A673 (cell line): ENCODE measurements around the gene NPAS2.

Experiments
- CTCF ChIP-seq: fragments of 300-800, 200-600 bp; sonication (generic); conservative IDR thresholded peaks from 2 replicates; pipeline ENCODE4 v1.5.1; 2017; ENCODE audit warnings: low read depth, mild to moderate bottlenecking, antibody characterized with exemption, low read length, moderate library complexity, mixed read lengths
- EZH2 ChIP-seq: fragments of 200-600 bp; sonication (generic); IDR thresholded peaks from 2 replicates; pipeline ENCODE4 v1.6.1; 2017; ENCODE audit warnings: borderline replicate concordance, low read depth, mild to moderate bottlenecking, mixed read lengths, antibody characterized with exemption, low read length; ENCODE audit not compliant: poor library complexity, severe bottlenecking

GRCh38 chr2:100832885-100833284 is 12.9 kb downstream of the NPAS2 start:
- TF ChIP-seq CTCF, result no peak
- TF ChIP-seq EZH2, result no peak
